NCI-H748 treated with DMSO at 0.1 percent for 48 hours (cell line): ENCODE results near the gene PSME3.

Source experiments
- DNase-seq: peaks from one replicate; lab custom pipeline; 2025; lab: John Stamatoyannopoulos, UW

Gene PSME3, protein sequence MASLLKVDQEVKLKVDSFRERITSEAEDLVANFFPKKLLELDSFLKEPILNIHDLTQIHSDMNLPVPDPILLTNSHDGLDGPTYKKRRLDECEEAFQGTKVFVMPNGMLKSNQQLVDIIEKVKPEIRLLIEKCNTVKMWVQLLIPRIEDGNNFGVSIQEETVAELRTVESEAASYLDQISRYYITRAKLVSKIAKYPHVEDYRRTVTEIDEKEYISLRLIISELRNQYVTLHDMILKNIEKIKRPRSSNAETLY

DNA sequence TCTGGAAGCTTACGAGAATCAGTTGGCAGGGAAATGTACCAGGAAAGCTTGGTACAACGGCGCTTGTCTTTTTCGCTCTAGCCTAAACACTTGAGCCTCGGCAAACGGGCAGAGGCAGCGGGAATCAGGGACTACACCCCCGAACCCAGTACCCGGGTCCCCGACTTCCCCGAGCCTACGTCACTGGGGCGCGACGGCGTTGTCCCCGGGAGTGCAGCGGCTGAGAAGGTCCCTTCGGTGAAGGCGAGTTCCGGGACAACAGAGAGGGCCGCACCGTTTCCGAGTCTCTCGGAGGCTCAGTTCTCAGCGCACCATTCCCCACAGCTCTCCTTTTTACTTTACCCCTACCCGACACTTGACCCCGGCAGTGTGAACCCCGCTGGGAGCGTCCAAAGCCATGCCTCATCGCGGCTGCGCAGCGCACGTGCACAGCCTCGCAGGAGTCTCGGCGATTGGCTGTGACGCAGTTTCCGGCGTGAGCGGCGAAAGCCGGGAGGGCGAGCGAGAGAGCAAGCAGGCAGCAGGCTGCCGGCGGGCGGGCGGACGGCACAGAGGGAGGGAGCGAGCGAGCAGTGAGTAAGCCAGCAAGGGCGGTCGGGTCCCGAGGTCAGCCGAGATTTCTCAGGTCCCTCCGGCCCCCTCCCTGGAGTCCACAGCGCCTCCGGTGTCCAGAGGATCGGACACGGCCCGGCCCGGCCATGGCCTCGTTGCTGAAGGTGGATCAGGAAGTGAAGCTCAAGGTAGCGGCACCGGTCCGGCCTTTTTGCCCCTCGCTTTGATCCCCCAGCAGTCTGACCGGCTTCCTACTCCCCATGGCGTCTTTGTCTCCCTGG is at the start of gene PSME3:
Gene PSME3 (plus strand): TSS at position 464 of the 833 bp plus-strand sequence. CDS start 235 bp downstream, at position 699.
- DNase-seq: peak; percentile 67

DNA sequence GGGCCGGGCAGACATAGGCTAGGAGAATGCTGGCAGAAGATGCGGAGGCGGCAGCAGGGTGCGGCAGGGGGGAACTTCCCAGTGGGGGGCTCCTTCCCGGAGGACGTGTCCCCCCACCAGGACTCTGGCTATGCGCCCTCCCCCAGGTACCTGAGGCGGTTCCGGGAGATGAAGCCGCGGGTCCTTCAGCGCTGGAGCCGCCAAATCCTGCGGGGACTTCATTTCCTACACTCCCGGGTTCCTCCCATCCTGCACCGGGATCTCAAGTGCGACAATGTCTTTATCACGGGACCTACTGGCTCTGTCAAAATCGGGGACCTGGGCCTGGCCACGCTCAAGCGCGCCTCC is 49.4 kb upstream of the PSME3 start:
- DNase-seq: no peak

DNA sequence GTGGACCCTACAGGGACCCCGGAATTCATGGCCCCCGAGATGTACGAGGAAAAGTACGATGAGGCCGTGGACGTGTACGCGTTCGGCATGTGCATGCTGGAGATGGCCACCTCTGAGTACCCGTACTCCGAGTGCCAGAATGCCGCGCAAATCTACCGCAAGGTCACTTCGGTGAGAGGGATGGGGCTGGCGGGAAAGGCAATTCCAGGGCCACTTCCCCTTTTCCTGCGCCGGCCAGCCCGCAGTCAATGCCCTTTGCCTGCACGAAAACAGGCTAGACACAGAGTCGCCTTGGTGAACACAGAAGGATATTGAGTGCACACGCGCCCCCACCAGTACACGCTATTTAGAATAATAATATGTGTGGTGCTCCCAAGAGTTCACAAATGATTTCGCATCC is 48.8 kb upstream of the PSME3 start:
- no peak for DNase-seq

DNA sequence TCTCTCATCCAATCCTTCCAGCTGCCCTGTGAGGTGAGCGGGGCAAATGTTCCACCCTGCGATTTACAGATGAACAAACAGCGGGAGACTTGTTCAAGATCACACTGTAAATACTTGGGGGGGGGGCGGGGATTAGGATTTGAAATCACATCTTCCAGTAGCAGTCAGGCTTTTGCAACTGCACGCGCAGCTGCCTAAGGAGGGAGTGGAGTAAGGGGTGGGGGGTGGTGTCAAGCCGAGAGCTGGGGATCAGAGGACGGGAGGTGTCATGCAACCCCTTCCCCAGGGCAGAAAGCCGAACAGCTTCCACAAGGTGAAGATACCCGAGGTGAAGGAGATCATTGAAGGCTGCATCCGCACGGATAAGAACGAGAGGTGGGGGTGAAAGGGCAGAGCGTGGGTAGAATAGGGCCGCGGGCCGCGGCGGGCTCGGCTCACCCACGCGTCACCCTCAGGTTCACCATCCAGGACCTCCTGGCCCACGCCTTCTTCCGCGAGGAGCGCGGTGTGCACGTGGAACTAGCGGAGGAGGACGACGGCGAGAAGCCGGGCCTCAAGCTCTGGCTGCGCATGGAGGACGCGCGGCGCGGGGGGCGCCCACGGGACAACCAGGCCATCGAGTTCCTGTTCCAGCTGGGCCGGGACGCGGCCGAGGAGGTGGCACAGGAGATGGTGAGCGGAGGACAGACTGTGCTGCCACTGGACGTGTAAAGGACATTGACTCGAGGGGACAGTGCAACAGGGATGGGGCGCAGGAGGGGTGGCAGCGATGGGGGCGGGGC is 48.2 kb upstream of the PSME3 start:
- no peak for DNase-seq

DNA sequence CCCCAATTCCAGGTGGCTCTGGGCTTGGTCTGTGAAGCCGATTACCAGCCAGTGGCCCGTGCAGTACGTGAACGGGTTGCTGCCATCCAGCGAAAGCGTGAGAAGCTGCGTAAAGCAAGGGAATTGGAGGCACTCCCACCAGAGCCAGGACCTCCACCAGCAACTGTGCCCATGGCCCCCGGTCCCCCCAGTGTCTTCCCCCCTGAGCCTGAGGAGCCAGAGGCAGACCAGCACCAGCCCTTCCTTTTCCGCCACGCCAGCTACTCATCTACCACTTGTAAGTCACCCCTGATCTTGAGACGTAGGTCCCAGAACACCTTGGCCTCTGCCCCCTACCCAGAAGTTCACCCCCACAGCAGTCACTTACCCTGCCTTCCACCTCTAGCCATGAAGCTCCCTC is 45.9 kb upstream of the PSME3 start:
- no peak for DNase-seq

DNA sequence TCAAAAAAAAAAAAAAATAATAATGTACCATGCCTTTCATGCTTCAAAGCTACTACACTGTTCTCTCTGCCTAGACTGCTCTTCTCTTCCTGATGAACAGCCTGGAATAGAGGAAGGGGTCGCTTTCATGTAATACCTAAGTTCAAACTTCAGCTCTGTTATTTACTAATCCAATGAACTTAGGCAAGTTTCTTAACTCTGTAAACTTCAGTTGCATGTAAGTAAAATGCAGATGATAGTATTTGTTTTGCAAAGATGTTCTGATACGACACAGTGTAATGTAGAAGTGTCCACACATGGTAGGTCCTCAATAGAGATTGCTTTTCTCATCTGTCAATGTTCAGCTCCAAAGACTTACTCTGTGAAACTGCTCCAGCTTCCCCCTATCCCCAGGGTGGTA is 41.2 kb upstream of the PSME3 start:
- DNase-seq: no peak

DNA sequence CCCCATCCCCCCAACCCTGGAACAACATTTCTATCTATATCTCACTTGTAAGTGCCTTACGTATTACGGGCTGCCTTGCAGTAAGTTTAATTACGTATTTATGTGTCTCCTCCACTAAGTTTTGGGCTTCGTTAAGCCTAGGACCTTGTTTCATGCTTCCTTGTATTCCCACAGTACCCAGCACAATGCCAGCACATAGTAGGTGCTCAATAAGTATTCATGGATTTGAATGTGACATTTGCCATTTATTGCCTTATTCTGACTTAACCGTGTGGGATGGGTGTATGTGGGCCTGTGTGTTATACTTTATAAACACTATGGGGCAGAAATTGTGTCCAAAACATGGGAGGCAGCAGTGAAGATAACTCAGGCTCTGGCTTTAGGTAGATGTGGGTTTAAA is 40.7 kb upstream of the PSME3 start:
- no peak for DNase-seq

DNA sequence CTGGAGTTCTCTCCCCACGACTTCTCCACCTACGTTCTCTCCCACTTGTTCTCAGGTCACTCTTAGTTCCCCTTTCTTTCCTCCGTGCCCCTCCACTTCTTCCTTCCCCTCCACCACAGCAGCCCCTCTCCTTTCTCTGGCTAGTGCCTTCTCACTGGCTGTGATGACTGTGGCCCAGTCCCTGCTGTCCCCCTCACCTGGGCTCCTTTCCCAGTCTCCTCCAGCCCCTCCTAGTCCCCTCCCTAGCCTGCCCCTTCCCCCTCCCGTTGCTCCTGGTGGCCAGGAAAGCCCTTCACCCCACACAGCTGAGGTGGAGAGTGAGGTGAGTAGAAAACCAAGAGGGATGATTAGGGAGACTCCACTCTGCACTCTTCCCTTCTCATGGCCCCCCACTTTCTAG is 38.1 kb upstream of the PSME3 start:
- DNase-seq: no peak

DNA sequence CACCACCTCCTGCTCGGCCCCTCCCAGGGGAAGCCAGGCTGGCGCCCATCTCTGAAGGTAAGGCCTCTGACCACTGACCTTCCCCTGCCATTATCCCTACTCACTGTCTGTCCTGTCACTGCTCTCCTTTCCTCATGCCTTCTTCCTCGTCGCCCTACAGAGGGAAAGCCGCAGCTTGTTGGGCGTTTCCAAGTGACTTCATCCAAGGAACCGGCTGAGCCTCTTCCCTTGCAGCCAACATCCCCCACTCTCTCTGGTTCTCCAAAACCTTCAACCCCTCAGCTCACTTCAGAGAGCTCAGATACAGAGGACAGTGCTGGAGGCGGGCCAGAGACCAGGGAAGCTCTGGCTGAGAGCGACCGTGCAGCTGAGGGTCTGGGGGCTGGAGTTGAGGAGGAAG is 37.7 kb upstream of the PSME3 start:
- no peak for DNase-seq

DNA sequence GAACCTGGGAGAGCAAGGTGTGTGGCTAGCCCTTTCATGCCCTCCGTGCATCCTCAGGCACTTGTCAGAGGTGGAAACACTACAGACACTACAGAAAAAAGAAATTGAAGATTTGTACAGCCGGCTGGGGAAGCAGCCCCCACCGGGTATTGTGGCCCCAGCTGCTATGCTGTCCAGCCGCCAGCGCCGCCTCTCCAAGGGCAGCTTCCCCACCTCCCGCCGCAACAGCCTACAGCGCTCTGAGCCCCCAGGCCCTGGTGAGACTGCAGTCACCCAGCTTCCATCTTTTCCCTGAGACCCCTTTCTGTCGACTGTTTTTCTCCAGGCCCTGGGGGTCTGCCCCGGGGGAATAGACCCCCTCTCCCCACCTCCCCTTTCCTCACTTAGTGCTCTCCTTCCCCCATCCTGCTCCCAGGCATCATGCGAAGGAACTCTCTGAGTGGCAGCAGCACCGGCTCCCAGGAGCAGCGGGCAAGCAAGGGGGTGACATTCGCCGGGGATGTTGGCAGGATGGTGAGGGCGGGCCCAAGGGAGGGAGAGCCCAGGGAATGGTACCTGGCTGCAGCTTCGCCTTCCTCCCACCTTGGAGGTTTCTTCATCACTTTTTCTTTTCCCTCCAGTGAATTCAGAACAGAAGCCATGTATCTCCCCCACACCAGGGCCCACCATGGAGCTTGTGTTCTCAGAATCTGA is 37.0 kb upstream of the PSME3 start:
- no peak for DNase-seq

DNA sequence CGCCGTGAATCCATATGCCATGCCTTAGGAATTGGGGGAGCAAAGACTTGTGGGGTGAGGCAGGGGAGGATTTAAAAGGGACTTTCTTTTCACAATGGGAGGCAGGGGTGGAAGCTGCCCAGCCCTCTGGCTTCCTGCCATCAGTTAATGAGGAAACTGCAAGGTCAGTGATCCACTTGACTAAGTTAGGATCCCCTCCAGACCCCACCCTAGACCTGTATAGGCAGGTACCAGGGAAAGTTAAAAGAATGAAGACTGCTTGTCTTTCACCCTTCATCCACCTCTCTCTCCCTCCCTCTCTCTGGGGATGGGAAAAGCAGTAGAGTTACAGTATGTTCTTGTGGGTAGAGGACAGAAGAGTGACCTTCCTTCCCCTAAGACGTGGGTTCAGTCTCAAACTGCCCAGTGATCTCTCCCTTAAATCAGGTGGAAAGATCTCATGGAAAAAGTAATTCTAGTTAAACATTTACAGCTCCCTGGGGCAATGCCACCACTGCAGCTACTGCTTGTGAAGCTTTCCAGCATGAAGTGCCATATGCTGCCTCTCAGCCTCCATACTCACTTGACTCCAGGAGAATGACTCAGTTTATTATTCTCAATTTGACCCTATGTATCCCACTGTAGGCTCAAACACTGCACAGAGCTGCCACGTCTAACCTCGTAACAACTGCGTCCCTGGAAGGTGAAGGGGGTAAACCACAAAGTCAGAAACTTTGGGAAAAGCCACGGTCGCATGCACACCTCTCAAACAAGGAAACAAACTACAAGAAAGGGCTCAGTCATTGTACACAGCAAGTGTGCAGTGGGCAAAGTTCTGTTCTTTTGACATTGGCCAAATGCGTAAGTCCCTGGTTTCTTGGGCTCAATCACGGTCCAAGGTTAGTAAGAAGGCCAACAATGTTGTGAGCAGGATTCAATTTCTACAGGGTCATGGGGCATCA is 35.9 kb upstream of the PSME3 start:
- DNase-seq: no peak

DNA sequence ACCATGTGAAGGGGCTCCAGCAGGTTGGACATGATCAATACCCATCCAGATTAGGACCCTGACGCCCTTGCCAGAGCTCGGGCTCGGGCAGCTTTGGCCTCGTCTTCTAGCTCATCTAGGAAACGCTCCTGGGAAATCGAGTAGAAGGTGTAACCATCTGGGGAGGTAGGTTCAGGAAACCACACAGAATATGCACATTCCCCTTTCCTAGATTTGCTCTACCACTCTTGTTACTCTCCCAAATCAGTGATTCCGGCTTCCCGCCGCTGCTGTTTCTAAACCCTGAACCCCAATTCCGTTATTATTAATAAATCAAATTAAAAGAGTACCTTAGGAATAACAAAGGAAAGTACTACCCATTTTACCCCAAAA is 35.2 kb upstream of the PSME3 start:
- DNase-seq: no peak

DNA sequence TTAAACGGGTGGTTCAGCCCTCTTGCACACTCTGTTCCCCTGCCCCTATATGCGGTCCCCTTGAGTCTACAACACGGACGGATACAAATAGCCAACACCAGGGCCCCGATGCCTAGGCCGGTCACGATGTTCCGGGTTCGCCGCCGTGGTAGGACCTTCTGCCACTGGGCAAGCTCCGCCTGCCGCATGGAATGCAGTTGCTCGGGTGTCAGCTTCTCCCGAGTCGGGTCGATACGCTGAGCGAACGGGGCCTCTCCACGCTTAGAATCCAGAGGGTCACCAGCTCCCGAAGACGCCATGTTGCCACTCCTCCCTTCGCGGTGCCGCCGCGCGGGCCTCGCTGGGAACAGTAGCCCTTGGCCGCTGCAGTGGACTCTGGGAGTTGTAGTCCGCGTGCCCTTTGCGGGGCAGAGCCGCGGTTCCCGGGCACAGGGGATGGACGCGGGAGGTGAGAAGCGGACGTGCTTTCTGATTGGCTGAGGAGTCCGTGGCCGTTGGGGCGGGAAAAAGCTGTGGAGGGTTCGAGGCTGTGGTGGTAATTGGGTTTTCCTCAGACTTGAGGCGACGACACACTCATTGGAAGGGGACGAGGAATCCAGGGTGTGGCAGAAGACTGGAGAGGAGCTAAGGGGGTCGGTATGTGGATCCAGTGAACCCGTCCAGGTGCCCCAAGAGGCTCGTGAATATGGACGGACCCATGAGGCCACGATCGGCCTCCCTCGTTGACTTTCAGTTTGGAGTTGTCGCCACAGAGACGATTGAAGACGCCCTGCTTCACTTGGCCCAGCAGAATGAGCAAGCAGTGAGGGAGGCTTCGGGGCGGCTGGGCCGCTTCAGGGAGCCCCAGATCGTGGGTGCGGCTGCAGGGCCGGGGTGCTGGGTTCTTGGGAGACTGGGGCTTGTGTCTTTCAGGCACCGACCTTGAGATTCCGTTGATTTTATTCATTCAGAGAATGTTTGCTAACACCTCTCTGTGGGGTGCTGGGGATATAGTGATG is 34.5 kb upstream of the PSME3 start, which contains the start of the genes CNTD1 and COA3:
Gene CNTD1 (plus strand): TSS at position 479 of the 998 bp plus-strand sequence. CDS start 207 bp downstream, at position 686.
Gene COA3 (minus strand): TSS at position 322 of the 998 bp plus-strand sequence. CDS start 23 bp downstream, at position 299.
- peak; percentile 57 for DNase-seq

DNA sequence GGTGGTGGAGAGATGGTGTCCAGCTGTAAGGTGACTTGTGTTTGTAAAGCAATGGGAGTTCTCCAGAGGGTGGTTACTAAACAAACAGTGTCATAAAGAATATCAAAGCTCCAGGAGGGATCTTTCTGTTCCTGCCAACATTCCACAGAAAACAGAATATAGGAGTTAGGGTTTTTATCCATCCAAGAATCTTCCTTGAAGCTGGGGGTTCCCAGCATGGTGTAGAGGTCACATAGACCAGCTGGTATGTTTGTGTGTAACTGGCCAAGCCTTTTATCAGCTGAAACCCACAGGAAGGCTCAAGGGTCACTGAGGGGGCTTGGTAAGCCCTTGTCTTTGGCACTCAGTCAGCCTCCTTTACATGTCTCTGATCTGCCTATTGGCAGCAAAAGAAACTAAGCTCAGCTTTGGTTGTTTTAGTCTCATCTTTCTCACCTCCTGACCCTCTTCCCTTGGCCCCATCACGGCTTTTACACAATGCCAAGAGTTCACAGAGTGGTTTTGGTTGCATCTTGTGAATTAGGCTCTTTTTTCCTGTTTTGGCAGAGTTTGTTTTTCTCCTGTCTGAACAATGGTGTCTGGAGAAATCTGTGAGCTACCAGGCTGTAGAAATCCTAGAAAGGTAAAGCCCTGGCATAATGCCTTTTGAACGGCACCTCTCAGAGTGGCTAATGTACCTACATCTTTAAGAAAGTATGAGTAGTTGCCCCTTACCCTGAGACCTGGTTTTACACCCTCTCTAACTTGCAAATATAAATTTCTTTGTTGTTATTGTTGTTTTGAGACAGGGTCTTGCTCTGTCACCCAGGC is 29.9 kb upstream of the PSME3 start:
- no peak for DNase-seq

DNA sequence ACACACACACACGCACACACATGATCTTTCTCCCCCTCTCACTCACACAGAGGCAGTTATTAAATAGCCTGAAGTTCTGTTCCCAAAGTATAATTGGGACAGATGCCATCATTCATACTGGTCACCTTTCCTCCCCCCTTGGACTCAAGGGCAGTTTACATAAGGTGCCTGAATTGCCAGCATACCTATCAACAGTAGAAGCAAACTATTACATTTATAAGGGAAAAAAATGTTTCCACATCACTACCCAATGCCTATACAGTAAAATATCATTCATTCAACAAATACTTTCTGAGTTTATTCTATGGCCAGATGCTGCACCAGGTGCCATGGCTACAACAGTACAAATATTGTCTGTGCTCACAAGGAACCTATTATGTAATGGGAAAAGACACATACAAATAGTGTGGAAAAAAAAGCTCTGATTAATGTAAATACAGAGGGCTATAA is 28.3 kb upstream of the PSME3 start:
- peak; percentile 5 for DNase-seq

DNA sequence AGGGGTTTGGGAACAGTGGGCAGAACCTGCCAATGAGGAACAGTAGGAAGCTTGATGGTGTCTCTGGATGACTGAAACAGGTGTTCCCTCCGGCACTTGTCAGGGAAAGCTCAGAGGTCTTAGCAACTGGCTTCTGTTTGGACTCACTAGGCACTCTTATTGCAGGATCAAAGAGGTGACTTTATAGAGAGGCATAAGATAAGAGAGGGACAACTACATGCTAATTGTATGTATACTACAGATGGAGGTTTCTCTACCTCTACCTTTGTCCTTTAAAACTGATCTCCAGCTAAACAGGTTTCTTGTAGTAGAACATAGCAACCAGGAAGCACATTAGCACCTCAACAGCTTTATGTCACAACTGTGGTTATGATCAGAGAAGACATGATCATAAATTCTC is 26.9 kb upstream of the PSME3 start:
- DNase-seq: no peak

DNA sequence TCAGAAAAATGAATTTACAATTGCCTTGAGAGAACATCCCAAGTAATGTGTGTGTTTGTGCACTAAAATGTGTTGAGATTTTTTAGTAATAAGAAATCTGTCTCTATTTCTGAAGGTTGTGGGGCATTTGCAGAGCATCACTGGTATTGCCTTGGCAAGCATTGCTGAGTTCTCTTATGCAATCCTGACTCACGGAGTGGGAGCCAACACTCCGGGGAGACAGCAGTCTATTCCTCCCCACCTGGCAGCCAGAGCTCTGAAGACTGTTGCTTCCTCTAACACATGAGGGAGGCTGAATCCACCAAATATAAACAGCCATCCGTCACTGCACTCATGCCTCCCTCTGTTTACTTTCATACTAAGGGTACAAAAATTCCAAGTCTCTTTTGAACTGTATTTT is 23.9 kb upstream of the PSME3 start:
- DNase-seq: no peak

DNA sequence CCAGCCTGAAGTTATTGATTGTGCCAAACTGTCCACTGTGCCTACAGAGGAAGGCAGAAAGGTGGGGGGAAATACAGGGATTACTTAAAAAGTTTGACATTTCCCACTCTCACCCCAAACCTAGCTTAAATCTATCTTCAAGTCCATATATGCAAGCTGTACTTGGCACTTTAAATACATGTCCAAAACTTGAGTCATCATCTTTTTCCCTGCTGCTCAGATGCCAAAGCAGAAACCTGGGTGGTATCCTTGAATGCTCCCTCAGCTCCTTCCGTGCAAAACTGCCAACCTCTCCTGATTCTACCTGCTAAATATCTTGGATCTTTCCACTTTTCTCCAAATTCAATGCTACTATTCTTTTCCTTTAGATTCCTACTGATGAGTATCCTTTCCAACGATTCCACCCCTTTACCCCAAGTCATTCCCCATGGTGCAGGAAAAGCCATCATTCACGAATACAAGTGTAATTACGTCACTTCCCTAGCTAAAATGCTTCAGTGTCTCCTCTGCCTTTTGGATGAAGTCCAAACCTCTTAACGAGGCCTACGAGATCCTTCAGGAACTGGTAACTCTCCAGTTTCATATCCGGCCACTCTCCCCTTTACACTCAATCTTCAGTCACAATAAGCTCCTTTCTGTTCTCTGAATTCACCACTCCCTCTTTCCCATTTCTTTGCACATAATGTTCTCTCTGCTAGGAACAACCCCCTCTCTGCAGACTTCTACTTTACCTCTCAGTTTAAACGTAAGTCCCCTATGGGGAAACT is 18.4 kb upstream of the PSME3 start:
- DNase-seq: no peak
